Liver (tissue), 3 donors: Measurements from ENCODE around the gene HMGCS1.

ENCODE experiments used
- NR2F2 ChIP-seq: IDR thresholded peaks from 2 replicates; pipeline ENCODE4 v1.6.1; 2016; ENCODE audit warnings: antibody characterized with exemption
- YY1 ChIP-seq: IDR thresholded peaks from 2 replicates; pipeline ENCODE4 v1.6.1; 2016; ENCODE audit warnings: antibody characterized with exemption, mild to moderate bottlenecking
- TF ChIP-seq, protein P1 (sequence below): fragments of 150-350 bp; IDR thresholded peaks from 2 replicates; pipeline ENCODE4 v1.5.1; 2017; ENCODE audit warnings: improper control_type of control experiment, low read depth, low read length; ENCODE audit not compliant: missing input control
- donor health status: healthy.
- donor health status: healthy.

- TF ChIP-seq YY1 = no peak
- no peak for TF ChIP-seq NR2F2
- TF ChIP-seq, protein P1, sequence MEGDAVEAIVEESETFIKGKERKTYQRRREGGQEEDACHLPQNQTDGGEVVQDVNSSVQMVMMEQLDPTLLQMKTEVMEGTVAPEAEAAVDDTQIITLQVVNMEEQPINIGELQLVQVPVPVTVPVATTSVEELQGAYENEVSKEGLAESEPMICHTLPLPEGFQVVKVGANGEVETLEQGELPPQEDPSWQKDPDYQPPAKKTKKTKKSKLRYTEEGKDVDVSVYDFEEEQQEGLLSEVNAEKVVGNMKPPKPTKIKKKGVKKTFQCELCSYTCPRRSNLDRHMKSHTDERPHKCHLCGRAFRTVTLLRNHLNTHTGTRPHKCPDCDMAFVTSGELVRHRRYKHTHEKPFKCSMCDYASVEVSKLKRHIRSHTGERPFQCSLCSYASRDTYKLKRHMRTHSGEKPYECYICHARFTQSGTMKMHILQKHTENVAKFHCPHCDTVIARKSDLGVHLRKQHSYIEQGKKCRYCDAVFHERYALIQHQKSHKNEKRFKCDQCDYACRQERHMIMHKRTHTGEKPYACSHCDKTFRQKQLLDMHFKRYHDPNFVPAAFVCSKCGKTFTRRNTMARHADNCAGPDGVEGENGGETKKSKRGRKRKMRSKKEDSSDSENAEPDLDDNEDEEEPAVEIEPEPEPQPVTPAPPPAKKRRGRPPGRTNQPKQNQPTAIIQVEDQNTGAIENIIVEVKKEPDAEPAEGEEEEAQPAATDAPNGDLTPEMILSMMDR = no peak
Measured at GRCh38 chr5:43273552-43273951, 39.7 kb downstream of the HMGCS1 start.
